ENCODE measurements around the gene FANCE.

Gene FANCE

DNA sequence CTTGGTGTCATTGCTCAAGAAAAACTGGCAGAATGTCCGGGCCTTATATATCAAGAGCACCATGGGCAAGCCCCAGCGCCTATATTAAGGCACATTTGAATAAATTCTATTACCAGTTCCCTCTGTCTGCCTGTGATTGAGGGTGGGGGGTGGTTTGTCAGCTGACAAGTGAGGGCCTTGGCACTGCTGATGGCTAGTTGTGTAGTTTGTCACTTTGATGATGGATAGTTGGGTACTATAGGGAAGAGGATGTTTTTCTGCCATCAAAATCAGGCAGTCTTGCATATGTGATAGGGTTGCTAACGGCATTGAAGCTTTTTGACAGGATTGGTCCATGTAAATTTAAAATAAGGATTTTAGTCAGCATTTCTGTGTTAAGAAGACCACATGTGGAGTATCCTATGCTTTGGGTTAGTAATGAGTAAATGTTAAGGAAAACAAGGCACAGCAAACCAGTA is 18.6 kb downstream of the FANCE start:
- Histone ChIP-seq H3K4me1 (ENCODE audit: insufficient read depth, low read length) (peaks cover 2% of the 10 kb centered on the region; the same call in 1 of the 2 replicates), H3K9ac (ENCODE audit: low read depth, low read length) (peak overlapping the region; percentile 100; the same call in 1 of the 2 replicates), H3K9me3 (ENCODE audit: insufficient read depth, low read depth, low read length) (no peaks in the 10 kb centered on the region), H3K27me3 (ENCODE audit: insufficient read depth, low read length) (peaks cover 9% of the 10 kb centered on the region; the same call in 1 of the 2 replicates), H3K4me3 (ENCODE audit: low read length) (peak overlapping the region; percentile 90), H3K36me3 (ENCODE audit: insufficient read depth, low read depth, low read length) (peaks cover 81% of the 10 kb centered on the region), H3K27ac (ENCODE audit: low read length) (no peak overlapping the region)

DNA sequence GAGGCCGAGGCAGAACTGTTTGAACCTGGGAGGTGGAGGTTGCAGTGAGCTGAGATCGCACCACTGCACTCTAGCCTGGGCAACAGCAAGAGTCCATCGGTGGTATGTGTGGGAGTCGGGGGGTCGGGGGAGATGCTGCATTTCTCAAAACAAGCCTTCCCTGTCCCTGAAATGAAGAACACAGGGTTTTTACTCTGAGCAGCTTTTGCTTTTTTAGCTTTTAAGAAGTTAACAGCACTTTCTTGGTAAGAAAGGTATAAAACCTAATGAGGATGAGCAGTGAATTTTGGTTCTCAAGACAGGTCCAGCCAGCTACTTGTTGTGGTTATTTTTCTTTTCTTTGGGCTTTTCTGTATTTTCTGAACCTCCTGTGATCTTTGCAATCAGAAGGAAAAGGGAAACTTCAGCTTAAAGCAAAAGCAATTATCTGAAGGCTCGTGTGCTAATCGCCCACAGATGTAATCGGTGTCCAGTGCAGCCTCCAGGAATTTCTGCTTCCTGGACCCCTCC is 19.8 kb downstream of the FANCE start:
- Histone ChIP-seq H3K9me3 (ENCODE audit: insufficient read depth, low read depth, low read length) (no peaks in the 10 kb centered on the region), H3K4me1 (ENCODE audit: insufficient read depth, low read length) (peaks cover 2% of the 10 kb centered on the region; the same call in 1 of the 2 replicates), H3K9ac (ENCODE audit: low read depth, low read length) (no peak overlapping the region), H3K27me3 (ENCODE audit: insufficient read depth, low read length) (peaks cover 9% of the 10 kb centered on the region; the same call in 1 of the 2 replicates), H3K27ac (ENCODE audit: low read length) (no peak overlapping the region), H3K36me3 (ENCODE audit: insufficient read depth, low read depth, low read length) (peaks cover 71% of the 10 kb centered on the region), H3K4me3 (ENCODE audit: low read length) (no peak overlapping the region)

DNA sequence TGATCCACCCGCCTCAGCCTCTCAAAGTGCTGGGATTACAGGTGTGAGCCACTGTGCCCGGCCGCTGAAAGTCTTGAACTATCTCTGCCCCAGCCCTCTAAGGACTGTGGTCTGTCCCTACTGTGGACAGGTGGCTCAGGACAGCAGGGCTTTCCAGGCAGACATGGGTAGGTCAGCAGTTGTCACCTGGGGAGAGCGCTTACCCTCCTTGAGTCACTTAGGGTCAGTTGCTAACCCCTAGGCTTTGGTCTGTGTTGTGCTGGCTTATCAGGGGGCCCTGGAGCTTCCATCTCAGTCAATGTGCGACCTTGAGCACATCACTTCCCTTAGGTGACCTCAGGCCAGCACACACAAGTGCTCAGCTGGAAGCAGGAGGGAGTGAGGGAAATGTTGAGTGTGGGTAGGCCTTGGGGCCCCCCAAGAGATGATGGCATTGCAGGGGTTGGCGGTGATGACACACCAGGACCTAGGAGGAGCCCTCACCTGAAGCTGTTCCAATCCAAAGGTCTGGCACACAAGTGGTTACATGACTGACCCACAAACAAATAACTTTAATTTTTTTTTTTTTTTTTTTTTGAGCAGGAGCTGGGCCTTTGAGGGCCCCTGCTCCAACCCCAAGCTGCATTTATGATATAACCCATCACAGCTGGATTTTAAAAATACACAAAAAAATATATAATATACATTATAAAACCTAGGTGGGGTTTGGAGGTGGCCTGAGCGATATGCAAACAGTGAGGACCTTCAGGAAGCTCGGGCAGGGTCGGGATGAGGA is 21.1 kb downstream of the FANCE start:
- peaks cover 79% of the 10 kb centered on the region for H3K36me3 ChIP-seq (ENCODE audit: insufficient read depth, low read depth, low read length)
- no peaks in the 10 kb centered on the region for H3K27me3 ChIP-seq (ENCODE audit: insufficient read depth, low read length)
- H3K4me3 ChIP-seq (ENCODE audit: low read length), result no peak overlapping the region
- H3K9ac ChIP-seq (ENCODE audit: low read depth, low read length), result no peak overlapping the region
- peaks cover 2% of the 10 kb centered on the region; the same call in 1 of the 2 replicates for H3K4me1 ChIP-seq (ENCODE audit: insufficient read depth, low read length)
- no peaks in the 10 kb centered on the region for H3K9me3 ChIP-seq (ENCODE audit: insufficient read depth, low read depth, low read length)
- H3K27ac ChIP-seq (ENCODE audit: low read length), result peak overlapping the region; percentile 45

DNA sequence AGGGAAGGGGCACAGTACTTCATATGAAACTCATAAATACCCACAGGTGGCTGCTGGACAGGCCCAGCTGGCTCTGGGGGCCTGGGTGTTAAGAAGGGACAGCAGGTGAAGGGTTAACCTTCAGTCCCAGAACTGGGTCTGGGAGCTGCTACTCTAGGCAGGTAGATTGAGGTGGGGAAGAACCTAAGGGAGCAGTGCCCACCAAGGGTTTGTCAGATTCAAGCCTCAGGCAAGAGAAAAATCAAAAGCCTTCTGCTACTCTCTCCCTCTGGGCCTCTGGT is 21.7 kb downstream of the FANCE start:
- Histone ChIP-seq H3K27ac (ENCODE audit: low read length) (no peak overlapping the region), H3K9me3 (ENCODE audit: insufficient read depth, low read depth, low read length) (no peaks in the 10 kb centered on the region), H3K4me1 (ENCODE audit: insufficient read depth, low read length) (peaks cover 2% of the 10 kb centered on the region; the same call in 1 of the 2 replicates), H3K36me3 (ENCODE audit: insufficient read depth, low read depth, low read length) (peaks cover 80% of the 10 kb centered on the region), H3K27me3 (ENCODE audit: insufficient read depth, low read length) (no peaks in the 10 kb centered on the region), H3K4me3 (ENCODE audit: low read length) (no peak overlapping the region), H3K9ac (ENCODE audit: low read depth, low read length) (no peak overlapping the region)

DNA sequence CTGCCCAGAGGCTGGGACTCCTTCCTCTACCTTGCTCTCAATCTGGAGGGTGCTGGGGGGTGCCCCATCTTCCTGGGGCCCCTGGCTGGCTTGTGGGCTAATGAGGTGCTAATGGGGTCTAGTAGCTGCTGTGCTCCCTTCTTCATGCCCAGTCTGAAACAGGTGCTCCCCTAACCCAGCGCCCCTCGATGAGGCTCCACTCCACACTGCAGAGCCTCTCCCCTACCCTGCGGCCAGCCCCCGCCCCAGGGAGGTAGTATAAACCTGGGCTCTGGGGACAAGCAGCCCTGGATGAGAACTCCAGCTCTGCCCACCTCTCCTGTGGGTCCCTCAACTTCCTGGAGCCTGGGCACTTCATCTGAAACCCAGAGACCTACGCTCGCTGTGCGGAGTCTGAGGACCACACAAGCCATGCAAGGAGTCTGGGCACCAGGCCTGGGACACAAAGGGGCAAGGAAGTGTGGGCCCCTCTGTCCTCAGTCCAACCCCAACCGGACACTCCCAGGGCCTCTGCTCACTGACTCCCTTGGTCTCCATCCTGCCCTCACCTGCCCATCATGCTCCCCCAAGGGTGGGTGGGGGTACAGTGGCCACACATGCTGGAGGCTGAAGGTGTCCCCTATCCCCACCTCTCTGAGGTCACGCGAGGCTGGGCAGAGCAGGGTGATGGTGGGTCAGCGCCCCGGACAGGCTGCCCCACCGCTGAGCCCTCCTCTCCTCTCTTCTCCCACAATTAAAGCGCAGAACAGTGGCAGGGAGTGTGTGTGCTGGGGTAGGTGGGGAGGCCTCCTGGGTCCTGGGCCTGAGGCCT is 22.2 kb downstream of the FANCE start:
- H3K27me3 ChIP-seq (ENCODE audit: insufficient read depth, low read length), result no peaks in the 10 kb centered on the region
- no peak overlapping the region for H3K27ac ChIP-seq (ENCODE audit: low read length)
- H3K9ac ChIP-seq (ENCODE audit: low read depth, low read length), result no peak overlapping the region
- H3K36me3 ChIP-seq (ENCODE audit: insufficient read depth, low read depth, low read length), result peaks cover 74% of the 10 kb centered on the region
- H3K4me3 ChIP-seq (ENCODE audit: low read length), result no peak overlapping the region
- H3K9me3 ChIP-seq (ENCODE audit: insufficient read depth, low read depth, low read length), result no peaks in the 10 kb centered on the region
- peaks cover 2% of the 10 kb centered on the region; the same call in 1 of the 2 replicates for H3K4me1 ChIP-seq (ENCODE audit: insufficient read depth, low read length)

DNA sequence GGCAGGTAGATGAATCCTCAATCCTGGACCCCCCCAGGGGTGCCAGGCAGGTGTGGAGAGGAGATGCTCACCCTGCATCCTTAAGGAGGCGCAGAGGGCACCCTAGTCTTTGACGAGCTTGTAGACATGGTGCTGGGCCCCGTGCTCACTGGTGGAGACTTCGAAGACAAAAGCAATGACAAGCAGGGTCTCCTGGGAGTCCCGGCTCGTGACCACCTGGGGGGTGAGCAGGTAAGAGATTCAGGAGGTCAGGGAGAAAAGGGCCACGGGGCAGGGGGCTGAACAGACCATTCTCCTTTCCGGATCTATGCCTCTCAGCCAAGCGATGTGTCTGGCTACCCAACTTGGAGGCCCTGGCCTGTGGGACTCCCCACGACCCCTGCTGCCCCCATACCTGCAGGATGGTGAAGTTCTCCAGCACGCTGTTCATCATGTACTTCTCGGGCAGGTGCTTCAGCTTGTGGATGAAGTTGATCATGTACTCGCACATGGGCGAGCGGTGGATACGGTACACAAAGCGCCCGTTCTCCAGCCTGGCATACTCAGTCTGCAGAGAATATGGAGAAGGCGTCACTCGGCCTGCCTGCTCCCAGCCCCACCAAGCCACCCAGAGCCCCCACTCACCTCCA is 22.9 kb downstream of the FANCE start:
- H3K27ac ChIP-seq (ENCODE audit: low read length), result no peak overlapping the region
- no peak overlapping the region for H3K9ac ChIP-seq (ENCODE audit: low read depth, low read length)
- no peak overlapping the region for H3K4me3 ChIP-seq (ENCODE audit: low read length)
- H3K36me3 ChIP-seq (ENCODE audit: insufficient read depth, low read depth, low read length), result peaks cover 69% of the 10 kb centered on the region
- peaks cover 2% of the 10 kb centered on the region; the same call in 1 of the 2 replicates for H3K4me1 ChIP-seq (ENCODE audit: insufficient read depth, low read length)
- H3K9me3 ChIP-seq (ENCODE audit: insufficient read depth, low read depth, low read length), result no peaks in the 10 kb centered on the region
- no peaks in the 10 kb centered on the region for H3K27me3 ChIP-seq (ENCODE audit: insufficient read depth, low read length)

DNA sequence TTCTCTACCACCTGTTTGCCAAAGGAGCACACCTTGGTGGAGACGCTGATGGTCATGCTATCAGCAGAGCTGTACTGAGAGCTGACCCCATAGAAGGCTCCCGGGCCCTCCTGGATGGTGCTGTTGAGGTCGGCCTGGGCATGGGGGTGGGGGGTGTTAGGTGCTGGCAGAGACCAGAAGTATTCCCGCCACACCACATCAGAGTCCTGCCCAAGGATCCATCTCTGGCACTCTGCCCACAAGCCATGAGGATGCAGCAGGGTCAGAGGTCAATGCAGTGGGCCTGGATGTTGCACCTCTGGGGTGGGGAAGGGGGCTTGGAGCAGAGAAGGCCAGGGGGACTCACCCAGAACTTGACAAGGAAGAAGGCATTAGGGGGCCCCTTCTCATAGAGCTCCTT is 23.4 kb downstream of the FANCE start:
- Histone ChIP-seq H3K4me1 (ENCODE audit: insufficient read depth, low read length) (no peaks in the 10 kb centered on the region; the same call in 1 of the 2 replicates), H3K4me3 (ENCODE audit: low read length) (no peak overlapping the region), H3K9ac (ENCODE audit: low read depth, low read length) (no peak overlapping the region), H3K27ac (ENCODE audit: low read length) (no peak overlapping the region), H3K9me3 (ENCODE audit: insufficient read depth, low read depth, low read length) (no peaks in the 10 kb centered on the region), H3K27me3 (ENCODE audit: insufficient read depth, low read length) (no peaks in the 10 kb centered on the region), H3K36me3 (ENCODE audit: insufficient read depth, low read depth, low read length) (peaks cover 65% of the 10 kb centered on the region)

DNA sequence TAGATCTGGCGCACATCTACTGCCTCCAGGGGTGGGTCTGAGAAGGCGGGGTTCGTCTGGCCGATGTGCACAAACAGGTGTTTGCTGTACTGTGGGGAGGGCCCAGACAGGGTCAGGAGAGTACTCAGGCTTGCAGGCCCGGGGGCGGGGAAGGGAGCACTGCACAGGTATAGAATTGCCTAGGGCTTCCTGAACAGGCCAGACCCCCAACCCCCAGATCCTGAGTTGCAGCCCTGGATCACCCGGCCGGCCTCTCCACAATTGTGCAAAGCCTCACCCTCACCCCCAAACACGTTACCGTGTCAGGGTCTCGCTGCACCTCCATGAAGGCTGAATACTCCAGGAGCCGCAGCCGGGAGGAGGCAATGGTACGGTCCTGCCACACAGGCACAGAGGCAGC is 23.9 kb downstream of the FANCE start:
- Histone ChIP-seq H3K27ac (ENCODE audit: low read length) (no peak overlapping the region), H3K27me3 (ENCODE audit: insufficient read depth, low read length) (no peaks in the 10 kb centered on the region), H3K9ac (ENCODE audit: low read depth, low read length) (no peak overlapping the region), H3K9me3 (ENCODE audit: insufficient read depth, low read depth, low read length) (no peaks in the 10 kb centered on the region), H3K36me3 (ENCODE audit: insufficient read depth, low read depth, low read length) (peaks cover 62% of the 10 kb centered on the region), H3K4me3 (ENCODE audit: low read length) (no peak overlapping the region), H3K4me1 (ENCODE audit: insufficient read depth, low read length) (no peaks in the 10 kb centered on the region; the same call in 1 of the 2 replicates)

DNA sequence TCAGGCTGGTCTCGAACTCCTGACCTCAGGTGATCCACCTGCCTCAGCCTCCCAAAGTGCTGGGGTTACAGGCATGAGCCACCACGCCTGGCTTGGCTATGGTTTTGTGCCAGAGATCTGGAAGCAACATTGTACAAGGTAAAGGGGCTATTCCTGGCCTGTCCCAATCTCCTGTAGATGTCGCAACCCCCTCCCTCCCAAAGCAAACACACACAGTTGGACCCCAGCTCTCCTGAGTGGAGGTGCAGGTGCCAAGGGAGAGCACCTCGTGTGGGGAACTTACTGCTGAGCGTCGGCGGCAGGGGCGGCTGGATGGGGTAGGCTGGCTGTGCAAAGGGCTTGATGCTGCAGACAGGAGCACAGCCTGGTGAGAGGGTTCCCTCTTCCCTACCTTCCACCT is 24.9 kb downstream of the FANCE start:
- Histone ChIP-seq H3K4me1 (ENCODE audit: insufficient read depth, low read length) (no peaks in the 10 kb centered on the region; the same call in 1 of the 2 replicates), H3K27me3 (ENCODE audit: insufficient read depth, low read length) (no peaks in the 10 kb centered on the region), H3K9ac (ENCODE audit: low read depth, low read length) (no peak overlapping the region), H3K4me3 (ENCODE audit: low read length) (no peak overlapping the region), H3K9me3 (ENCODE audit: insufficient read depth, low read depth, low read length) (no peaks in the 10 kb centered on the region), H3K27ac (ENCODE audit: low read length) (no peak overlapping the region), H3K36me3 (ENCODE audit: insufficient read depth, low read depth, low read length) (peaks cover 58% of the 10 kb centered on the region)

DNA sequence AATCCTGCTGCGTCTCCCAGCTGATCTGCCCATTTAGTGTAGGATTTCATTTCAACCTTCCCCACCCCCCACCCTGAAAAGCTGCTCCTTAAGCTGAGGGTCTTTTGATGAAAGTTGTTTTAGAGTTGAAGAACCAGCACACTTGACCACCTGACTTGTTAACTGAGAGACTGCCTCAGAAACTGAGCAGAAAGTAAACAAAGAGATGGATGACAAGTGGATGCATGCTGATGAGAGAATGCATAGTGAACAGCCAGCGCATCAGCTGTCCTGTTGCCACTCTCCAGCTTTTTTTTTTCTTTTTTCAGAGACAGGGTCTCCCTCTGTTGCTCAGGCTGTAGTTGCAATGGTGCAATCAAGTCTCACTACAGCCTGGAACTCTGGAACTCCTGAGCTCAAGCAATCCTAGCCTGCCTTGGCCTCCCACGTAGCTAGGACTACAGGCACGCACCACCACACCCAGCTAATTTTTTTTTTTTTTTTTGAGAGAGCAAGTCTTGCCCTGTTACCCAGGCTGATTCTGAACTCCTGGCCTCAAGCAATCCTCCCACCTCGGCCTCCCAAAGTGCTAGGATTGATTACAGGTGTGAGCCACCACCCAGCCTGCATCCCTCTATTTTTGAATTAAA is 25.5 kb downstream of the FANCE start:
- H3K4me1 ChIP-seq (ENCODE audit: insufficient read depth, low read length), result no peaks in the 10 kb centered on the region; the same call in 1 of the 2 replicates
- no peaks in the 10 kb centered on the region for H3K27me3 ChIP-seq (ENCODE audit: insufficient read depth, low read length)
- H3K27ac ChIP-seq (ENCODE audit: low read length), result no peak overlapping the region
- peaks cover 52% of the 10 kb centered on the region for H3K36me3 ChIP-seq (ENCODE audit: insufficient read depth, low read depth, low read length)
- no peak overlapping the region for H3K4me3 ChIP-seq (ENCODE audit: low read length)
- H3K9ac ChIP-seq (ENCODE audit: low read depth, low read length), result no peak overlapping the region
- no peaks in the 10 kb centered on the region for H3K9me3 ChIP-seq (ENCODE audit: insufficient read depth, low read depth, low read length)

DNA sequence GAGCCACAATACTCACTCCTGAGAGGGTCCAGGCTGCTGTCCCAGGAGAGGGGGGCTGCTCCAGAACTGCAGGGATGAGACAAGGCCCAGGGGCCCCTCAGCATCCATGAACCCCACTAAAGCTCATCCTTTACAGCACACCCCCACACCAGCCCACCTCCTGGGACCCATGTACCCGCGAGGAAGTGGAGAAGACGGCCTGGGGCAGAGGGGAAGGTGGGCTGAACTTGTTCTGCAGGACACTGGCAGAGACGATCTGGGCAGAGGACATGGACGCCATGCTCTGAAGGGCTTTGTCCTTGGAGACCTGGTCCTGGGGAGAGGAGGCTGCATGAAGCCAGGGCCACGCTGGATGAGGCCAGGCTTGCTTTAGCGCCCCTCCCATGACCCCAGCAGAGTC is 26.1 kb downstream of the FANCE start:
- Histone ChIP-seq H3K36me3 (ENCODE audit: insufficient read depth, low read depth, low read length) (peaks cover 52% of the 10 kb centered on the region), H3K27me3 (ENCODE audit: insufficient read depth, low read length) (no peaks in the 10 kb centered on the region), H3K4me1 (ENCODE audit: insufficient read depth, low read length) (no peaks in the 10 kb centered on the region; the same call in 1 of the 2 replicates), H3K27ac (ENCODE audit: low read length) (no peak overlapping the region), H3K9me3 (ENCODE audit: insufficient read depth, low read depth, low read length) (no peaks in the 10 kb centered on the region), H3K4me3 (ENCODE audit: low read length) (no peak overlapping the region), H3K9ac (ENCODE audit: low read depth, low read length) (no peak overlapping the region)

Measured in iPS-20b (cell line).